ENCODE measurements around the gene PAM16.

The PAM16 gene

DNA sequence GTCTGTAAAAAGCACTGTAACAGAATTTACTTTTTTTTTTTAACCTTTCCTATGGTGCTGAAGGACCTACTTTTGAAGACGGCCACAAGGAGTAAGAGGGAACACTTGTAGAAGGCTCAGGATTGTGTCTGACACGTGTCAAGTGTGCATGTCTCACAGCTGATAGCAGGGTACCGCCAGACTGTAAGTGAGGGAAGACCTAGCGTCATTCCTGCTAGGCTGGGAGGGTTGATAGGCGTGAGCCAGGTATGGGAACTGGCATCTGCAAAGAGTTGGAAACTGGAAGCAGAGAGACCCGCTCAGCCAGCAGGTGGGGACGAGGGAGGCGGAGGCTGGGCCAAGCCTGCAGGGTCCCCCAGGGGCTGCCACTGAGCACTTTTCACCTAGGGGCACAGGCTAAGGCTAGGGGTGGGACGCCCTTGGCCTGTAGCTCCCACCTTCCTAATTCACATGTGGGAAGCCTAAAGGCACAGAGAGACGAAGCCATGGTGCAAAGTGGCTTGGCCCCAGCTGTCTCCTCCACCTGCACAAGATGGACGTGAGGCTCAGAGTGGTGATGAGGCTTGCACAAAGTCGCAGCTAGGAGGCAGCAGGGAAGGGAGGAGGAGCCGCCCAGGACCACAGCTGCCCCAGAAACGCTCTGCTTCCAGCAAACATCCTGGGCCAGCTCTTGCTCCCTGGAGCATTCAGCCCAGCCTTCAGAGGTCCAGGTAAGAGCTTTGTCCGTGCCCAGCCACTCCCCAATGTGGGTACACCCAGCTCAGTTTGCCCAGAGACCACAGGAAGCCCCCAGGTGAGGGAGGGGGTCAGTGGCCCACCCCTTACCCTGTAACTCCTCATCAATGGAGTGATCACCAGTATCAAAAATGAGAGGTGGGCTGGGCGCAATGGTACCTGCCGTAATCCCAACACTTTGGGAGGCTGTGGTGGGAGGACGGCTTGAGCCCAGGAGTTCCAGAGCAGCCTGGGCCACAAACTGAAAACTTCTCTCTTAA, 39.4 kb upstream of the PAM16 start:
- Histone ChIP-seq H3K27ac (ENCODE audit: low read depth, low read length) (no peak overlapping the region), H3K4me1 (ENCODE audit: control insufficient read depth, low read length) (peaks cover 8% of the 10 kb centered on the region), H4K20me1 (ENCODE audit: control insufficient read depth, insufficient read depth, low read depth, low read length) (no peaks in the 10 kb centered on the region; the same call in 1 of the 2 replicates), H3K79me2 (ENCODE audit: control insufficient read depth, low read length) (no peaks in the 10 kb centered on the region), H3K9me2 (replicated peaks; ENCODE audit: control insufficient read depth, low read length) (no peaks in the 10 kb centered on the region), H3K27me3 (ENCODE audit: control insufficient read depth, low read length) (no peaks in the 10 kb centered on the region), H3K36me3 (ENCODE audit: control insufficient read depth, low read length) (peaks cover 36% of the 10 kb centered on the region), H3K4me2 (ENCODE audit: low read length) (no peak overlapping the region), H3K4me3 (ENCODE audit: low read length) (no peak overlapping the region), H3F3A (ENCODE audit: control insufficient read depth, insufficient read depth) (no peaks in the 10 kb centered on the region), H3K9me3 (ENCODE audit: control insufficient read depth, insufficient read depth, low read length) (no peaks in the 10 kb centered on the region)
- TF ChIP-seq, protein P1, sequence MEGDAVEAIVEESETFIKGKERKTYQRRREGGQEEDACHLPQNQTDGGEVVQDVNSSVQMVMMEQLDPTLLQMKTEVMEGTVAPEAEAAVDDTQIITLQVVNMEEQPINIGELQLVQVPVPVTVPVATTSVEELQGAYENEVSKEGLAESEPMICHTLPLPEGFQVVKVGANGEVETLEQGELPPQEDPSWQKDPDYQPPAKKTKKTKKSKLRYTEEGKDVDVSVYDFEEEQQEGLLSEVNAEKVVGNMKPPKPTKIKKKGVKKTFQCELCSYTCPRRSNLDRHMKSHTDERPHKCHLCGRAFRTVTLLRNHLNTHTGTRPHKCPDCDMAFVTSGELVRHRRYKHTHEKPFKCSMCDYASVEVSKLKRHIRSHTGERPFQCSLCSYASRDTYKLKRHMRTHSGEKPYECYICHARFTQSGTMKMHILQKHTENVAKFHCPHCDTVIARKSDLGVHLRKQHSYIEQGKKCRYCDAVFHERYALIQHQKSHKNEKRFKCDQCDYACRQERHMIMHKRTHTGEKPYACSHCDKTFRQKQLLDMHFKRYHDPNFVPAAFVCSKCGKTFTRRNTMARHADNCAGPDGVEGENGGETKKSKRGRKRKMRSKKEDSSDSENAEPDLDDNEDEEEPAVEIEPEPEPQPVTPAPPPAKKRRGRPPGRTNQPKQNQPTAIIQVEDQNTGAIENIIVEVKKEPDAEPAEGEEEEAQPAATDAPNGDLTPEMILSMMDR (IDR thresholded peaks at IDR 0.05; ENCODE audit: low read depth, low read length, poor library complexity, severe bottlenecking) = no peak
- no peak for TF ChIP-seq EZH2phosphoT487 (IDR thresholded peaks at IDR 0.05; ENCODE audit: borderline replicate concordance, low read length)

DNA sequence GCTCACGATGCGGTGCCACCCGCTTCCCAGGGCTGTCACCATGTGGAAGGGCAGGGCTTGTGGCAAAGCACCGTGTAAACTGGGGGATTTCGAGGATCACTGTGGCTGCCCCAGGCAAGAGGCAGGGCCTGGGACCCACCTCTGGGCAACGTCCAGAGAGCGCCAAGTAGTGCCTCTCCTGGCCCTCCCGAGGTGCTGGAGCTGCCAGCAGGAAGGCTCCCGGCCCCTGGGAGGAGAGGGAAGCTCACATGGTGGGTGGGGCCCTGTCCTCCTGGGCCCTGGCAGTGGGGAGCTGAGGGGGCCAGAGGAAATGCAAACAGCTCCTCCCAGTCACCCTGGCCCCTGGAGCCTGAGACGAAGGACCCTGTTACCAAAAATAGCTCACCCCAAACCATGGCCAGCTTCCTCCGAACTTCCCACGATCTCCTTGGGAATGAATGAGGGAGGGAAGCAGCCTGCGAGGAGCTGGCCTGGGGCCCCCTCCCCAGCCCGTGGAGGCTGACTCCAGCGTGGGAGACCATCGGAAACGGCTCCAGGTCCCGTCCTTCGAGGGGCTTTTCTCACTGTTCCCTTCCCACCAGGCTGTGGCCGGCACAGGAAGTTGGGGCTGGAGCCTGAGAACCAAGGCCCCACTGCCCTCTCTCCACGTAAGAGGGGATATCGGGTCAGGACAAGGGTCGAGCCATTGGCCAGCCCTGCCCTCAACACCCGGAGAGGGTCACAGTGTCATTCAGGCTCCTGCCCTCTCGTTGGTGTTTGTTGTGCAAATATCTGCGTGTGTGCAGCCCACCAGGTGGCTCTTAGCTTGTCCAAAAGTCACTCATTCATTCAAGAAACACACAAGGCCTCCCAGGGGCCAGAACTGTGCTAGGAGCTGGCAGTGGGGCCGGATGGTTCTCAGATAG, 38.2 kb upstream of the PAM16 start:
- no peak overlapping the region for H3K4me3 ChIP-seq (ENCODE audit: low read length)
- no peak overlapping the region for H3K27ac ChIP-seq (ENCODE audit: low read depth, low read length)
- H3K79me2 ChIP-seq (ENCODE audit: control insufficient read depth, low read length) = no peaks in the 10 kb centered on the region
- no peaks in the 10 kb centered on the region for H3K9me2 ChIP-seq (replicated peaks; ENCODE audit: control insufficient read depth, low read length)
- TF ChIP-seq, protein P1 (IDR thresholded peaks at IDR 0.05; ENCODE audit: low read depth, low read length, poor library complexity, severe bottlenecking) = no peak
- TF ChIP-seq EZH2phosphoT487 (IDR thresholded peaks at IDR 0.05; ENCODE audit: borderline replicate concordance, low read length) = no peak
- no peaks in the 10 kb centered on the region for H3F3A ChIP-seq (ENCODE audit: control insufficient read depth, insufficient read depth)
- no peaks in the 10 kb centered on the region for H3K9me3 ChIP-seq (ENCODE audit: control insufficient read depth, insufficient read depth, low read length)
- peaks cover 8% of the 10 kb centered on the region for H3K4me1 ChIP-seq (ENCODE audit: control insufficient read depth, low read length)
- no peaks in the 10 kb centered on the region for H3K27me3 ChIP-seq (ENCODE audit: control insufficient read depth, low read length)
- H3K4me2 ChIP-seq (ENCODE audit: low read length) = no peak overlapping the region
- H3K36me3 ChIP-seq (ENCODE audit: control insufficient read depth, low read length) = peaks cover 27% of the 10 kb centered on the region
- H4K20me1 ChIP-seq (ENCODE audit: control insufficient read depth, insufficient read depth, low read depth, low read length) = no peaks in the 10 kb centered on the region

- Histone ChIP-seq H3K27me3 (ENCODE audit: control insufficient read depth, low read length) (no peaks in the 10 kb centered on the region), H3K4me3 (ENCODE audit: low read length) (no peak overlapping the region), H3F3A (ENCODE audit: control insufficient read depth, insufficient read depth) (no peaks in the 10 kb centered on the region), H3K27ac (ENCODE audit: low read depth, low read length) (no peak overlapping the region), H3K4me2 (ENCODE audit: low read length) (no peak overlapping the region), H3K9me3 (ENCODE audit: control insufficient read depth, insufficient read depth, low read length) (no peaks in the 10 kb centered on the region), H3K9me2 (replicated peaks; ENCODE audit: control insufficient read depth, low read length) (no peaks in the 10 kb centered on the region), H4K20me1 (ENCODE audit: control insufficient read depth, insufficient read depth, low read depth, low read length) (no peaks in the 10 kb centered on the region), H3K79me2 (ENCODE audit: control insufficient read depth, low read length) (no peaks in the 10 kb centered on the region), H3K4me1 (ENCODE audit: control insufficient read depth, low read length) (peaks cover 8% of the 10 kb centered on the region), H3K36me3 (ENCODE audit: control insufficient read depth, low read length) (peaks cover 26% of the 10 kb centered on the region)
- TF ChIP-seq, protein P1 (IDR thresholded peaks at IDR 0.05; ENCODE audit: low read depth, low read length, poor library complexity, severe bottlenecking) = no peak
- no peak for TF ChIP-seq EZH2phosphoT487 (IDR thresholded peaks at IDR 0.05; ENCODE audit: borderline replicate concordance, low read length)
These were observed 37.3 kb upstream of the PAM16 start for GRCh38 chr16:4388271-4389021.
